Esophagus squamous epithelium (tissue), 5 donors: Measurements from ENCODE around the gene DRD4. TPM values are rescaled to one million over a fixed set of nuclear protein-coding genes. Genes with fewer than 3 reads are reported as not detected.

ENCODE experiments used
- DNase-seq: peaks from one replicate; lab custom pipeline; 2025; lab: John Stamatoyannopoulos, UW
- H3K27ac ChIP-seq, 4 donors: fragments of 200-600 bp; sonication (generic); one replicate each; pipeline ENCODE4 v1.5.1; 2016 to 2019; ENCODE audit warnings: mild to moderate bottlenecking in 1 of 4
- H3K27me3 ChIP-seq, 4 donors: fragments of 200-600 bp; sonication (generic); 1 replicate in 3 of 4; 2 replicates in 1 of 4; pipeline versions ENCODE4 v1.5.1 to v1.6.0; 2017 to 2021; ENCODE audit warnings: antibody characterized with exemption in 1 of 4
- H3K36me3 ChIP-seq, 3 donors: fragments of 200-600 bp; sonication (generic); one replicate each; pipeline ENCODE4 v1.5.1; 2016 to 2019
- H3K4me1 ChIP-seq, 3 donors: fragments of 200-600 bp; sonication (generic); one replicate each; pipeline ENCODE4 v1.5.1; 2017 to 2019
- H3K4me3 ChIP-seq, 4 donors: fragments of 200-600 bp; sonication (generic); 1 replicate in 3 of 4; 2 replicates in 1 of 4; pipeline ENCODE4 v1.5.1; 2016 to 2019; ENCODE audit warnings: mild to moderate bottlenecking in 2 of 4, moderate library complexity in 1 of 4
- H3K9me3 ChIP-seq, 3 donors: fragments of 200-600 bp; sonication (generic); one replicate each; pipeline ENCODE4 v1.5.1; 2016 to 2019
- CTCF ChIP-seq, 6 experiments: fragments of 450-650 bp in 4 of 6; fragments of 200-600 bp in 2 of 6; sonication (generic) in 2 of 6; IDR thresholded peaks; one replicate each; pipeline ENCODE4 v1.5.1; 2016 to 2019; ENCODE audit warnings: antibody characterized with exemption in 6 of 6, mild to moderate bottlenecking in 4 of 6, moderate library complexity in 4 of 6
- POLR2A ChIP-seq, 4 donors: fragments of 450-650 bp; IDR thresholded peaks; one replicate each; pipeline ENCODE4 v1.6.1; 2017; ENCODE audit warnings: antibody characterized with exemption in 4 of 4, mild to moderate bottlenecking in 4 of 4, moderate library complexity in 3 of 4
- WGBS, 2 donors: methylation state at CpG; one replicate each; pipeline ENCODE4 v1.1.5; 2018; 5-methylcytosine and 5-hydroxymethylcytosine counted together
- intact Hi-C: fragments of 100-400 bp; cut with DNase I; formaldehyde crosslinking; loops from one replicate; pipeline ENCODE4 v1.15.0; 2022
- total RNA-seq, 4 donors: library from RNA; depleted of rRNA; stranded (reverse); fragments of >200 nt; gene quantifications; one replicate each; pipeline ENCODE4 v1.1.0, GENCODE V29; 2016
- donor health status: DM: yes; HTN: yes; CAD: no.

Gene DRD4
- total RNA-seq, 4 donors from 2014 or later, result 0.76 TPM; not detected in 3

- no peak for TF ChIP-seq CTCF (IDR thresholded peaks at IDR 0.05)
- TF ChIP-seq POLR2A (IDR thresholded peaks at IDR 0.05), result no peak
- no peaks in the 10 kb centered on the region for H3K9me3 ChIP-seq
- H3K4me3 ChIP-seq, result no peak overlapping the region
- intact Hi-C loops, result no loop called here
- H3K27ac ChIP-seq, result no peak overlapping the region
- 70 to 80% methylated on average over 2 to 3 of the region's 7 CpGs for WGBS, 2 donors
- peaks cover 0 to 21% (median 0%) of the 10 kb centered on the region in 3 donors for H3K4me1 ChIP-seq
- H3K27me3 ChIP-seq, result no peaks in the 10 kb centered on the region
- DNase-seq, result no peak
- peaks cover 7 to 95% (median 14%) of the 10 kb centered on the region in 3 donors for H3K36me3 ChIP-seq
These were observed 19.8 kb downstream of the DRD4 start for GRCh38 chr11:656866-657265.

- intact Hi-C loops, result no loop called here
- peak overlapping the region in 2 of 4 donors; percentile 18 to 31 for H3K27ac ChIP-seq
- H3K36me3 ChIP-seq, result peaks cover 7 to 95% (median 14%) of the 10 kb centered on the region in 3 donors
- H3K4me1 ChIP-seq, result peaks cover 0 to 21% (median 0%) of the 10 kb centered on the region in 3 donors
- no peaks in the 10 kb centered on the region for H3K9me3 ChIP-seq
- no peak for DNase-seq
- H3K4me3 ChIP-seq, result no peak overlapping the region
- whole genome bisulfite sequencing, 2 donors, result 60 to 69% methylated on average over 11 to 12 of the region's 14 CpGs
- no peak for TF ChIP-seq POLR2A (IDR thresholded peaks at IDR 0.05)
- no peak for TF ChIP-seq CTCF (IDR thresholded peaks at IDR 0.05)
- H3K27me3 ChIP-seq, result no peaks in the 10 kb centered on the region
These were observed 20.6 kb downstream of the DRD4 start for GRCh38 chr11:657691-658126.

- peaks cover 0 to 21% (median 0%) of the 10 kb centered on the region in 3 donors for H3K4me1 ChIP-seq
- no peak overlapping the region for H3K4me3 ChIP-seq
- H3K9me3 ChIP-seq, result no peaks in the 10 kb centered on the region
- peaks cover 7 to 90% (median 14%) of the 10 kb centered on the region in 3 donors for H3K36me3 ChIP-seq
- TF ChIP-seq POLR2A (IDR thresholded peaks at IDR 0.05), result no peak
- no peak for TF ChIP-seq CTCF (IDR thresholded peaks at IDR 0.05)
- WGBS, 2 donors, result 75 to 78% methylated on average over 4 to 5 of the region's 16 CpGs
- H3K27ac ChIP-seq, result no peak overlapping the region
- no peak for DNase-seq
- H3K27me3 ChIP-seq, result no peaks in the 10 kb centered on the region
- intact Hi-C loops, result loop anchor here (10.0 kb wide), 1 partner anchor 65 kb away; no protein-coding TSS in a partner anchor
These were observed 22.5 kb downstream of the DRD4 start for GRCh38 chr11:659532-660085.

- DNase-seq, result no peak
- Histone ChIP-seq H3K27me3 (no peaks in the 10 kb centered on the region), H3K27ac (no peak overlapping the region), H3K4me1 (peaks cover 0 to 24% (median 2%) of the 10 kb centered on the region in 3 donors), H3K36me3 (peaks cover 7 to 83% (median 14%) of the 10 kb centered on the region in 3 donors), H3K9me3 (no peaks in the 10 kb centered on the region), H3K4me3 (no peak overlapping the region)
- WGBS, 2 donors, result 55 to 87% methylated on average over 1 to 3 of the region's 19 CpGs
- intact Hi-C loops, result loop anchor here (10.0 kb wide), 1 partner anchor 65 kb away; no protein-coding TSS in a partner anchor
- TF ChIP-seq CTCF (IDR thresholded peaks at IDR 0.05), result no peak
- no peak for TF ChIP-seq POLR2A (IDR thresholded peaks at IDR 0.05)
These were observed 23.2 kb downstream of the DRD4 start for GRCh38 chr11:660281-660680.

- WGBS, 2 donors, result 89 to 94% methylated on average over 7 to 15 of the region's 19 CpGs
- H3K36me3 ChIP-seq, result peaks cover 7 to 79% (median 14%) of the 10 kb centered on the region in 3 donors
- H3K27ac ChIP-seq, result no peak overlapping the region
- intact Hi-C loops, result loop anchor here (10.0 kb wide), 1 partner anchor 64 kb away; no protein-coding TSS in a partner anchor
- H3K9me3 ChIP-seq, result no peaks in the 10 kb centered on the region
- TF ChIP-seq POLR2A (IDR thresholded peaks at IDR 0.05), result no peak
- TF ChIP-seq CTCF (IDR thresholded peaks at IDR 0.05), result no peak
- H3K27me3 ChIP-seq, result no peaks in the 10 kb centered on the region
- DNase-seq, result no peak
- no peak overlapping the region for H3K4me3 ChIP-seq
- peaks cover 5 to 30% (median 8%) of the 10 kb centered on the region in 3 donors for H3K4me1 ChIP-seq
These were observed 23.8 kb downstream of the DRD4 start for GRCh38 chr11:660681-661444.
